HG03342 (cell line): ENCODE data around the gene SYNPO2.
"Not testable (repeated sequence)": the region's sequence is repeated elsewhere in the genome, so short reads cannot be mapped to it uniquely, and the experiment has no call there.

Experiments used
- ATAC-seq: cut with Tn5 transposase; IDR thresholded peaks from one replicate; pipeline ENCODE4 v1.9.1; 2021; ENCODE audit warnings: mild to moderate bottlenecking, moderate library complexity; ENCODE audit not compliant: unreplicated experiment

The SYNPO2 gene

DNA sequence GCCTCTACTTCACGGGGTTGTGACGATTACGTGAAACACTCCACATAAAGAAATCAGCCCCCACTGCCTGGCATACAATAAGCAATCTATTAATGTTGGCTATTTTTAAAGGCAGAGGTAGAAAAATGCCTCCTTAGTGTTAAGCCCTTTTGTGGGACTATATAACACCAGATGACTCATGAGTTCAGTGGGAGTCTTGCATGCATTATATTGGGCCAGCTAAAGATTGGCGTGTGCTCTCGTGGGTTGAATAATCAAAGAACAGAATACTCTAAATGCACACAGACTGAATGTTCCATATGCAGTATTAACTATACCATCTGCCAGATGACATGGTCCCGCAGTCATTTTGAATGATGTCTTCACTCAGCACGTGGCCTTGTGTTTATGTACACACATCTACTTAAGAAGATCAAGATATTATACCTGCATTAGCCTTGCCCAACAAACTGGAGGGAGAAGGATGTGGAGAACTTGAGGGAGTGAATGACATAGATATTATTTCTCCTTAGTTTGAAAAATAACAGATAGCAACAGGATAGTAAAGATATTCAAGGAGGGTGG lies 162.0 kb downstream of the SYNPO2 start:
- ATAC-seq = no peak

DNA sequence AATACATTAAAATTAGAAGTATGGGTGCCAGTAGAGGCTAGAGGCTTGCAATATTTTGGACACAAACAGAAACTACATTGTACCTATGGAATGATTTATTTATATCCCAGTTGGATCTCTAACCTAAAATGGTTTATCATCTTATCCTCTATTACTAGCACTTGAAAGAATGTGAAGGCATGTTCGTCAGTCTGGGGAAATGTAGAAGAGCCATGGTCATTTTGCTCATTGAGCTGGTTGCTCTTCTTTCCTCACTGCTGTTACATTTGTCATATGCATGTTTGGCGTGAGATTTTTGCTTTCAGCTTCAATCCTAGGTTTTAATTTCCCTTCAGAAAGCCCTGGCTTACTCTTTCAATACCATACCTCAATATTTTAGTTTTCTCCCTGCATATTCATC lies 164.6 kb downstream of the SYNPO2 start:
- no peak for ATAC-seq

DNA sequence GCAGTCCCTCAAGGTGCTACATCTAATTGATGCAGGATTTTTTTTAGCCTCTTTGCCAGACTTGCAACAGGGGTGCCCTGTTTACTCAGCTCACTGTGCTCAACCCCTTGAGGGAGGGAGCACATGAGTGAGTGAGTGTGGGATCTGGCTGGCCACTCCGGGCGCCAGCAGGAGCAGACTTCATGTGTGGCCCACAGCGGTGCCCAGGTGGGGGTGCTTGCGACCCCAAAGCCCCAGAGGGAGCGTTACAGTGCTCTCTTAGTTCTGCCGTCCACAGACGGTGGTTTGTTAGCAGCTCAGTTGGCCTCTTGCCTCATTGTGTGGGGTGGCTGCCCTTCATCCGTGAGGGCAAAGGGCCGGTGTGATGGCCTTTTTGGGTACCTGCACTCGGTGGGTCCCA lies 165.3 kb downstream of the SYNPO2 start:
- ATAC-seq = no peak

DNA sequence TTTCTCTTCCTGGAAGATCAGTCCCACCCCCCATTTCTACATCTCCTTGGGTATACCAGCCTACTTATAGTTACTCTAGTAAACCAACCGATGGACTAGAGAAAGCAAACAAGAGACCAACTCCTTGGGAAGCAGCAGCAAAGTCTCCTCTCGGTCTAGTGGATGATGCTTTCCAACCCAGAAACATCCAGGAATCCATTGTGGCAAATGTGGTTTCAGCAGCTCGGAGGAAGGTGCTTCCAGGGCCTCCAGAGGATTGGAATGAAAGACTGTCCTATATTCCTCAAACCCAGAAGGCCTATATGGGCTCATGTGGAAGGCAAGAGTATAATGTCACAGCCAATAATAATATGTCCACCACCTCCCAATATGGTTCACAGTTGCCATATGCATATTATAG lies 168.8 kb downstream of the SYNPO2 start:
- no peak for ATAC-seq

DNA sequence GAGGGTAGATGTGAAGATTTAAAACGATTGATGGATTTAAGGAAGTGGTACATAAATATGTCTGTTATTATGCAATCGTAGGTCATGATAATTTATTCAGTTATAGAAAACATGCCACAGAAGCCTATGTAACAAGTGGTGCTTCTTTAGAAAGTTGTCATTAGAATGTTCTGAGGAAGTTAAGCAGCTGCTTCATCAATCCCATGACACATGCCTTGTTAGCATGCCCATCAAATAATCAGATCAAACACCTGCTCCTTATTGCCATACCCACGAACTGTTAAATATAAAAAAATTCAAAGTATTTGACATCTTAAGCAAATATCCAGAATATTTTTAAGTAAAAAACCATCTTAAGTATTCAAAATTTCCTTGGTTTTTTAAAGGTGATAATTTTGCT lies 170.6 kb downstream of the SYNPO2 start:
- ATAC-seq = no peak

DNA sequence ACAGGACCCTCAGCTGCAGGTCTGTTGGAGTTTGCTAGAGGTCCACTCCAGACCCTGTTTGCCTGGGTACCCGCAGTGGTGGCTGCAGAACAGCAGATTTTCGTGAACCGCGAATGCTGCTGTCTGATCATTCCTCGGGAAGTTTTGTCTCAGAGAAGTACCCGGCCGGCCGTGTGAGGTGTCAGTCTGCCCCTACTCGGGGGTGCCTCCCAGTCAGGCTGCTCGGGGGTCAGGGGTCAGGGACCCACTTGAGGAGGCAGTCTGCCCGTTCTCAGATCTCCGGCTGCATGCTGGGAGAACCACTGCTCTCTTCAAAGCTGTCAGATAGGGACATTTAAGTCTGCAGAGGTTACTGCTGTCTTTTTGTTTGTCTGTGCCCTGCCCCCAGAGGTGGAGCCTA lies 178.5 kb downstream of the SYNPO2 start:
- ATAC-seq = not testable (repeated sequence)

DNA sequence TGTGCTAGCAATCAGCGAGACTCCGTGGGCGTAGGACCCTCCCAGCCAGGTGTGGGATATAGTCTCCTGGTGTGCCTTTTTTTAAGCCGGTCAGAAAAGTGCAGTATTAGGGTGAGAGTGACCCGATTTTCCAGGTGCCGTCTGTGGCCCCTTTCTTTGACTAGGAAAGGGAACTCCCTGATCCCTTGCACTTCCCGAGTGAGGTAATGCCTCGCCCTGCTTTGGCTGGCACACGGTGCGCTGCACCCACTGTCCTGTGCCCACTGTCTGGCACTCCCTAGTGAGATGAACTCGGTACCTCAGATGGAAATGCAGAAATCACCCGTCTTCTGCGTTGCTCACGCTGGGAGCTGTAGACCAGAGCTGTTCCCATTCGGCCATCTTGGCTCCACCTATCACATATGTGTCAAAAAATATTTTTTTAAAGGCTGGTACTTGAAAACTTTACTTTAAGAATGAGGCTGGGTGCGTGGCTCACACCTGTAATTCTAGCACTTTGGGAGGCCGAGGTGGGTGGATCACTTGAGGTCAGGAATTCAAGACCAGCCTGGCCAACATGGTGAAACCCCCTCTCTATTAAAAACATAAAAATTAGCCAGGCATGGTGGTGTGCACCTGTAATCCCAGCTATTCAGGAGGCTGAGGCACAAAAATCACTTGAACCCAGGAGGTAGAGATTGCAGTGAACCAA lies 179.2 kb downstream of the SYNPO2 start:
- ATAC-seq = not testable (repeated sequence)

DNA sequence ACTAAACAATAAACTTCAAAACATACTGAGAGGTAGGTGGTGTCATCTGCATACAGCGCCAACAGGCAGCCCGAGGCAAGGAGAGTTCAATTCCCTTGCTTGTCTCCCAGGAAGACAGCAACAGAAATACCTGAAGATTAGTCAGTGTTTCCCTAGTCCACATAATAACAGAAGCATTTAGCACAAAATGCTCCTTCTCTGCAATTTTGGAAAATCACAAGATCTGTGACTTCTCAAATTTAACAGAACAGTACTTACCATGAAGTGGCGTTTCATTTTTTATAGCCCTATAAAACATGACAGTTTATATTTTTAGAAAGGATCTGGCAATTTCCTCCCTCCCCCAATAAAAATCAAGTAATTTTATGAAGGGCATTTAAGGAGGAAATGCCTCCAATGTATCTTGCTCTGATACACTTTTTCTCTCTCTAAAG lies 179.9 kb downstream of the SYNPO2 start:
- ATAC-seq = no peak

DNA sequence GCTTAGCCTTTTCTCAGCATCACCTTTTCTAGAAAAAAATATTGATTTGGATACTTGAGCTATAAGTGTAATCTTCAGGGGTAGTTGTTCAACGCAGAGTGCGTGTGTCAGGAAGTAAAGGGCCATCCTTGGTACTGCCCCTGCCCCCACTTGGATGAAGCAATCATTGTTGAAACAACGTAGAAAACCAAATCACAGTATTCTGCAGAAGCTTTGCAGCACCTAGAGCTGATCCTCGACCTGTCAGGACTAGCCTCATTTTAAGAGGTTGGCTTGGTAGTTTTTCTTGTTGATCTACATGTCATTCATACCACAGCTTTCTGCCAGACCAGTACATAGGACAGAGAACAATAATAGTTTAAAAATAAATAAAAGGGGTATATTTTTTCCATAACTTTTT lies 181.6 kb downstream of the SYNPO2 start:
- no peak for ATAC-seq

DNA sequence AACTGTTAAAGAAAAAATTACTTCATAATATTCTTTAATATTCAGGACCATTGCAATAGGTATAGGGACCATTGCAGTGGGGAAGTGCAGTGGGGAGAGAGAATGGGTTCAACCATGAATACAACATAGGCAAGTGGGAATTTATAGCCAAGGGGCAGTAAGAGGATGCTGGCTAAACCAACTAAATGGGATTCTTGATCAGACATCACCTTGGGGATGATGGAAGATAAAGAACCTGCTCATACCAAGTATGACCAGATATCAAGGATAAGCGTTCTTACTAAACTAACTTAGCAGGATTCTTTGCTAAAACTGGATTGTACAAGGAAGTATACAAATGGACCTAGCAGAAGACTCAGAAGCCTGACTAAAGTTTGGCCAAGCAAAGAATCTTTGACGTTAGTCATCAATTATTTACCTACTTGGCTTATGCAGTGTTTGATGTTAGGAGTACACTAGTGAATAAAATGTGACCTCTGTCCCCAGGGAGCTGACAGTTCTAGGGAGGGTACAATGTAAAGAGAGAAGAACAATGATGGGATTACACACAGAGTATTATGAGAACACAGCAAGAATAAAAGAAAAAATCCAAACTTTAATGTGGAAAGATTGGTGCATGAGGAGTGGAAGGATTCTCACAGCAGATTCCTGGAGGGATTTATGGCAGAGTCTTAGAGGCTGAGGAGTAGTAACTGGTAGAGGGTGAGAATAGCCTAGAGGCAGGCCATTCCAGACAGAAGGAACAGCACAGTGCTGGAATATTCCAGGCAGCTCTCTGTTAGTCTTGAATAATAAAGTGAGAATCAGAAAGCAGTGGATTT lies 192.3 kb downstream of the SYNPO2 start:
- no peak for ATAC-seq

DNA sequence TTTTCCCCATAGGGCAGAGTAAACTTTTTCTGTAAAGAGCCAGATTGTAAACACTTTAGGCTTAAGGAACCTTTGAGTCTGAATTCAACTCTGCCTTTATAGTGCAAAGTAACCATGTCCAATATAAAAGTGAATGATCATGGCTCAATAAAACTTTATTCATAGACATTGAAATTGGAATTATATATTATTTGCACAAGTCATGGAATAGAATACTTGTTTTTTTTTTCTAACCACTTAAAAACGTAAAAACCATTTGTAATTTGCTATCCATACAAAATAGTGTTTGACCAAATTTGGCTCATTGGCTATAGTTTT lies 192.8 kb downstream of the SYNPO2 start:
- no peak for ATAC-seq

DNA sequence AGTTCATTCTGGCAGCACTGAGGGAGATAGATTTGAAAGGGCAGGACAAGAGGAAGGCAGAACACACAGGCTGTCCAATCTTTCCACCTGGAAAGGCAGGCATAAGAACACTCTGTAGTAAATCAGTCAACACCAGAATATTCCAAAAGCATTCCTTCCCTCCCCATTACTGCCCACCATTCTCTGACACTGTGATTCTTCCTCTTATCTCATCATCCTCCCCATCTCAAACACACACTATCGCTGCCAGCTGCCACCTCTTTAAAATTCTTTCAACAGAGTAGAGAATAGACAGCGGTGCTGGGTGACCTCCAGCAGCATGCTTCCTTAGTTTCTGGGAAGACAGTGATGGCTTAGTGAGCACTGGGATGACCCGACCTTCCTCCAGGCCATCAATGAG lies 193.3 kb downstream of the SYNPO2 start:
- ATAC-seq = no peak

DNA sequence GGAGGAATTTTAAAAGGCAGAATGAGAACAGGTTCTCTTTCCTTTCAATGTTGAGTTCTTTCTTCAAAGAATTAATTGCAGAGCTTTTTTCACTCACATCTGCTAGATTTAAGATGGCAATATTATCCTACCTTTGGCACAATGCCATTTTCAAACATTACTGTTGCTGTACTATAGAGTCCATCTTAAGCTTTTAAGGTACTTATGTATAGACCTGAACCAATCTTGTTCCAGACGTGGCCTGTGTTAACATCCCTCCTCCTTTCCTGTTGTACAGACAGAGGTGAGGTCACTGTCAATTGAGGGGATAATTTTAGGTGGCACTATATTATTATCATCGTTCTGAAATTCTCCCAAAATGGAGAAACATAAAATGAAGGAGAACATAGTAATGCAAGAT lies 194.0 kb downstream of the SYNPO2 start:
- ATAC-seq = no peak

DNA sequence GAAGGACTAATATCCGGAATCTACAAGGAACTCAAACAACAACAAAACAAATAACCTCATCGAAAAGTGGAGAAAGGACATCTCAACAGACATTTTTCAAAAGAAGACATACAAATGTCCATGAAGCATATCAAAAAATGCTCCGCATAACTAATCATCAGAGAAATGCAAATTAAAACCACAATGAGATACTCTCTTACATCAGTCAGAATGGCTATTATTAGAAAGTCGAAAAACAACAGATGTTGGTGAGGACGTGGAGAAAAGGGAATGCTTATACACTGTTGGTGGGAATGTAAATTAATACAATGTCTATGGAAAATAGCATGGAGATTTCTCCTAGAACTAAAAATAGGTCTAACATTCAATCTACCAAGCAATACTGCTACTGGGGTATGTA lies 195.9 kb downstream of the SYNPO2 start:
- ATAC-seq = no peak

DNA sequence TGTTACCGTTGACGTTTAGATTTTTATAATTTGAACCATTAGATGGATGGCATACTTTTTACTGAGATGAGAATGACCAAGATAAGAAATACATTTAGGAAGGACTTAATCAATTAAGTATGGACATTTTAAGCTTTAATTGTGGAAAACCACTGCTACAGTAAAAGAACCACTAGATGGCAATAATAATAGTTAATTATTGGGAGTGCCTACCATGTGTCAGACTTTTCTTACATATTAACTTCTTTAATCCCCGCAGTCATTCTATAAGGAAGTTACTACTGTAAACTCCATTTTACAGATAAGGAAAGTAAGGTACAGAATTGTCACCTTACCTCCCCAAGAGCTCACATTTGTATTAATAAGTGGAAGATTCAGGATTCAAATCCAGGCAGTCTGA lies 198.5 kb downstream of the SYNPO2 start:
- ATAC-seq = no peak

DNA sequence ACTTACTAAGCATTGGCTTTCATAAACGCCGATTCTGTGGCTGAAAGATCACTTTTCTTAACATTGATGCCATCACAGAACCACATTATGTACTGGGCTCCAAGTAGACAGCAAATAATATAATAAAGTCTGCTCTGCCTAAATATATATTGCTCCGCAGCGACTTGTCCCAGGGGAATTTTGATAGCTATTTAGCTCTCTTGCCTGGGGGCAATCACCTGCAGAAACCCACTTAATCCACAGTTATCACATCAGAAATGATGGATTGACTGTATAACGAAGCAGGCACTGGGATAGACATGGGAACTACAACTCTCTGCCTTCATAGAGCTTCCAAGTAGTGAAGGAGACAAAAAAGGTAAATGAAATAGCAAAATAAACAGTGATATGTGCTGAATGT lies 199.0 kb downstream of the SYNPO2 start:
- no peak for ATAC-seq

DNA sequence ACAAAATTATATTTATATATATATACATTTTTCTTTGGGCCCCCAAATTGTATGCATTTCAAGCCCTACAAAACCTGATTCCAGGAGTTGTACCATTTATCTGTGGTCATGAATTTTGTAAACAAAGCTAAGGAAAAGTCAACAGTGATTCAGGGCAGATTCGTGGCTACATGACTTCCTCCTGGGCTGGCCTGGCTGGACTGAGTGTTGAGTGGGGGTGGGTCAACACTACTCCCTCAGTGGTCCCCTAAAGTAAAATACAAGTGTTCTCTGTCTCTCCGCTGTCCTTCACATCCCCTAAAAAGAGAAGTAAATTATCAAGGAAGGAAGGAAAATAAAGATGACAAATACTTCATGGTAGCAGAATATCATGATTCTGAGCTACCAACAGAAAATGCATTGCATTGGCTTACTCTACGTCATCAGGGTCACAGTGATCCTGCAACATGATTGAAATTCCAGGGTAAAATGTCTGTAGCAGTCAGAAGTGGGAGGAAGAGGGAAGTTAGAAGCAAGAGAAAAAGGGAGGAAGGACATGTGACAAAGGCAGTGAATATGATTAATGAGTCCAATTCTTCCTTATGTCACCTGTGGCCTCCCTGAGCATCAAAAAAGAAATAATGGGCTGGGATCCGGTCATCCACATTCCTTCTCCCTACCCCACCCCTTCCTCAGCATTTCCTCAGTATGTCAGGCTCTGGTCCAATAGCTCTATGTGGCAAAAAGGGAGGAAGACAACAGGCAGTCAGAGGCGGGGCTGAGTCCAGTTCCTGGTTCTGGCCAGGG lies 204.6 kb downstream of the SYNPO2 start:
- no peak for ATAC-seq

DNA sequence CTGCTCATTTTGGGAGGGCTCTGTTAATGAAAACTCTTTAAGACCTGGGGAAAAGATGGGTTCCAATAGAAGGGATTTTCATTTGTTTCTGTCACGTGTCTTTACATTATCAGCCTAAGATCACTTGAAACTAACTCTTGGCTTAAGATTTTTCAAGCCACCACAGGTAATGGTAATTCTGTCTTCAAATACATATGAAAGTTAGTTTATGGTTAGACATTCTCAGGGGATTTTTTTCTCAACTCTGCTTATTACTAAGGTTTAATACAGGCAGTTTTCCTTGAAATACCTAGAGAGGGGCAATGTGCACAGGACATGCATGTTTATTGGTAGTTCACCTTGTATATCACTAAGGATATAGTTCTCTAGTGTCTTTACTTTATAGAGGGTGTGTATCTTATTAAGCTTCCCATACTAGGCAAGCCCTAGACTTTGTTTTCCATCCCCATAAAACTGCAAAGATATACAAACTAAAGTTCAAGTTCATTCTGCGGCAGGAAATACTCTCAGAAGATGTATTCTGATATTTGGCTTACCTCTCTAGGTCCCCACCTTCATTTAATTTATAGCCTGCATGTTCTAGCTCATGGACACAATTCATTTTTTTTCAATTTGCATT lies 208.7 kb downstream of the SYNPO2 start:
- ATAC-seq = no peak

DNA sequence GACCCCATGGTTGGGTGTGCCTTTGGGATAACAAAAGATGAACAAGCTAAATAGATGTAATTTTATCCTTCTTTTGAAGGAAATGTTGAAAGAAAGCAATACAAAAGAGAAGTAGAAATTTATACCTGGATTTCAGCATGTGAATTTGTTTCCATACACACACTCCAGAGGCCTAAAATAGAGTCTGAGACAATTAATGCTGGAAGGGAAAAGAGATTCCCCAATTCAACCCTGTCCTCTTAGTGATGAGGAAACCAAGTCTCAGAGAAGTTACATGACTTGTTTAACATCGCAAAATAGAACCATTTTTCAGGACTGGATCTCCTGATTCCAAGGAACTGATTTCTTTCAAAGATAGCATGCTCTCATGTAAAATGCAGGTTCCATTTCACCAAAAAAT lies 209.7 kb downstream of the SYNPO2 start:
- ATAC-seq = no peak

DNA sequence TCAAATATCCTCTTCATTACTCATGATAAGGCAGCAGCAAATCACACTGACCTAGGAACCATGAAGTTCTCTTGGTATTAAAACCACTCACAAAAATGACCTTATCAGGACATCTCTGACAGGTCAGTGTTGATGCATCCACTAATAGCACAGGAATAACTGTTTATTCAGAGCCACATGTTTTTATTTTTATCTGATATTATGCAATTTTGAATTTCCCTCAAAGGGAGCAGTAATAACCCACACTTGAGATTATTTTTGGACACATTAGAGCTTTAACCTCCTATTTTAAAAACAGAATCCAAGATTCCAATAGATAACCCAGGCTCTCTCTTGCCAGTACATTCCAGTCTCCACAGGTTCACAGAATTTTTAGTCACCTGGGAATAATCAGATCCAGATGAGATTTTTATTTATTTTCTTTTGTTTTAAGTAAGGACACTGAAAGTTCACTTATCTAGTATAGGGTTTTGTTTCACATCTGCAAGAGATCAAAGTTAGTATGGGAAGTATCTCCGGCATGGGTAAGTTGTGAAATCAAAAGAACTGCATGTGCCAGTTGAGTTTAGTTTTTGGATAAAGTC lies 210.7 kb downstream of the SYNPO2 start:
- ATAC-seq = no peak

DNA sequence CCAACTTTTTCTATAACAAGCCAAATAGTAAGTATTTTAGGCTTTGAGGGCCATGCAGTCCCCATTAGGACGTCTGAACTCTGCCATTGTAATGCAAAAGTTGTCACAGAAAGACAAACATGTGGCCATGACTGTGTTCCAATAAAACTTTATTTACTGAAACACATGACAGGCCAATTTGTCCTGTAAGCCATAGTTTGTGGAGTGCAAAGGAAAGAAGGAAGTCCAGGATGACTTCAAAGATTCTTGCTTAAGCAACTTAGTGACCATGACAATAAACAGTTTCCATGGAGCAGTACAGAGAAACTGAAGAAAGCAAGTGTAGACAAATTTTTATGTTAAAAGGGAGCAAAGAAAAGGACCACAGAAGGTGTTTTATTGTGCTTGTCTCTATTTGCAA lies 212.0 kb downstream of the SYNPO2 start:
- ATAC-seq = no peak
